ENCODE data around the gene MMP23B.

DNA sequence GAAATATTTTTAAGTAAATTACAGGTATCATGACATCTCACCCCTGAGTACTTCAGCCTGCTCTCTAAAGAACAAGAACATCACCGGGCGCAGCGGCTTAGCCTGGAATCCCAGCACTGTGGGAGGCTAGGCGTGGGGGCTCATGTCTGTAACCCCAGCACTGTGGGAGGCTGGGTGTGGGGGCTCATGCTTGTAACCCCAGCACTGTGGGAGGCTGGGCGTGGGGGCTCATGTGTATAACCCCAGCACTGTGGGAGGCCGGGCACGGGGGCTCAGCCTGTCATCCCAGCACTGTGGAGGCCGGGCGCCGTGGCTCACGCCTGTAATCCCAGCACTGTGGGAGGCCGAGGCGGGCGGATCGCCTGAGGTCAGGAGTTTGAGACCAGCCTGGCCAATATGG, 34.6 kb downstream of the MMP23B start:
- TF ChIP-seq, protein P1, sequence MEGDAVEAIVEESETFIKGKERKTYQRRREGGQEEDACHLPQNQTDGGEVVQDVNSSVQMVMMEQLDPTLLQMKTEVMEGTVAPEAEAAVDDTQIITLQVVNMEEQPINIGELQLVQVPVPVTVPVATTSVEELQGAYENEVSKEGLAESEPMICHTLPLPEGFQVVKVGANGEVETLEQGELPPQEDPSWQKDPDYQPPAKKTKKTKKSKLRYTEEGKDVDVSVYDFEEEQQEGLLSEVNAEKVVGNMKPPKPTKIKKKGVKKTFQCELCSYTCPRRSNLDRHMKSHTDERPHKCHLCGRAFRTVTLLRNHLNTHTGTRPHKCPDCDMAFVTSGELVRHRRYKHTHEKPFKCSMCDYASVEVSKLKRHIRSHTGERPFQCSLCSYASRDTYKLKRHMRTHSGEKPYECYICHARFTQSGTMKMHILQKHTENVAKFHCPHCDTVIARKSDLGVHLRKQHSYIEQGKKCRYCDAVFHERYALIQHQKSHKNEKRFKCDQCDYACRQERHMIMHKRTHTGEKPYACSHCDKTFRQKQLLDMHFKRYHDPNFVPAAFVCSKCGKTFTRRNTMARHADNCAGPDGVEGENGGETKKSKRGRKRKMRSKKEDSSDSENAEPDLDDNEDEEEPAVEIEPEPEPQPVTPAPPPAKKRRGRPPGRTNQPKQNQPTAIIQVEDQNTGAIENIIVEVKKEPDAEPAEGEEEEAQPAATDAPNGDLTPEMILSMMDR (conservative IDR thresholded peaks at IDR 0.05 in 1 of 2, IDR thresholded peaks at IDR 0.05 in 1 of 2; ENCODE audit: extremely low read depth in 1 of 2, insufficient read depth in 1 of 2, low read depth in 1 of 2, low read length in 2 of 2), result no peak
- no peak for TF ChIP-seq EZH2 (IDR thresholded peaks at IDR 0.05; ENCODE audit: borderline replicate concordance, low read length)
